PC-9 (cell line): ENCODE results near the gene TSPYL2. TPM values are rescaled to one million over a fixed set of nuclear protein-coding genes. Genes with fewer than 3 reads are reported as not detected.

Experiments used
- BruUV-seq: library from RNA; stranded (reverse); fragments of 400-500 nt; replicated peaks from 2 replicates; lab custom pipeline; 2021; lab: Mats Ljungman, UMichigan
- CTCF ChIA-PET: fragments of 300-600 bp; sonication (Branson Sonifier 250); formaldehyde crosslinking; loops from one replicate; lab custom pipeline; 2022; ENCODE audit warnings: antibody characterized with exemption; lab: Charles Lee
- POLR2A ChIA-PET: fragments of 300-600 bp; sonication (Branson Sonifier 250); formaldehyde crosslinking; loops from one replicate; lab custom pipeline; 2022; ENCODE audit warnings: antibody characterized with exemption; ENCODE audit not compliant: unreplicated experiment; lab: Charles Lee
- DNase-seq, 2 experiments: peaks; one replicate each; pipeline versions ENCODE4 v3.0.0 to v3.0.0-alpha.2; 2015 to 2022; ENCODE audit warnings: mixed read lengths in 1 of 2
- H2AFZ ChIP-seq: fragments of 200-600 bp; sonication (generic); 2 replicates; pipeline ENCODE4 v1.8.1; 2017; ENCODE audit warnings: antibody characterized with exemption
- H3F3A ChIP-seq: fragments of 200-600 bp; sonication (generic); 2 replicates; pipeline ENCODE4 v1.8.1; 2017; ENCODE audit warnings: antibody characterized with exemption, mild to moderate bottlenecking, low read depth; ENCODE audit not compliant: insufficient read depth
- H3K27ac ChIP-seq: fragments of 200-600 bp; sonication (generic); 2 replicates; pipeline ENCODE4 v1.6.1; 2016; ENCODE audit warnings: mixed run types
- H3K27me3 ChIP-seq: fragments of 200-600 bp; sonication (generic); 2 replicates; pipeline ENCODE4 v1.6.1; 2016; ENCODE audit warnings: low read depth, mixed run types; ENCODE audit not compliant: insufficient read depth
- H3K36me3 ChIP-seq: fragments of 200-600 bp; sonication (generic); 2 replicates; pipeline ENCODE4 v1.6.1; 2016; ENCODE audit warnings: low read depth, mixed run types
- H3K4me1 ChIP-seq: fragments of 200-600 bp; sonication (generic); replicated peaks from 2 replicates; pipeline ENCODE4 v1.6.1; 2016; ENCODE audit warnings: mixed run types; ENCODE audit not compliant: insufficient read depth
- H3K4me2 ChIP-seq: fragments of 200-600 bp; sonication (generic); 2 replicates; pipeline ENCODE4 v1.6.1; 2017; ENCODE audit warnings: mixed run types
- H3K4me3 ChIP-seq: fragments of 200-600 bp; sonication (generic); 2 replicates; pipeline ENCODE4 v1.6.1; 2016; ENCODE audit warnings: mixed run types
- H3K79me2 ChIP-seq: fragments of 200-600 bp; sonication (generic); 2 replicates; pipeline ENCODE4 v1.6.1; 2017; ENCODE audit warnings: low read depth, mixed run types
- H3K9me2 ChIP-seq: fragments of 200-600 bp; sonication (generic); 2 replicates; pipeline ENCODE4 v1.8.1; 2017; ENCODE audit warnings: mild to moderate bottlenecking; ENCODE audit not compliant: insufficient read depth
- H3K9me3 ChIP-seq: fragments of 200-600 bp; sonication (generic); 2 replicates; pipeline ENCODE4 v1.8.1; 2016; ENCODE audit warnings: low read depth; ENCODE audit not compliant: insufficient read depth
- H4K20me1 ChIP-seq: fragments of 200-600 bp; sonication (generic); 2 replicates; pipeline ENCODE4 v1.8.1; 2017; ENCODE audit not compliant: insufficient read depth
- EZH2 ChIP-seq: fragments of 200-600 bp; sonication (generic); IDR thresholded peaks from 2 replicates; pipeline ENCODE4 v1.8.0; 2017; ENCODE audit warnings: antibody characterized with exemption, low read depth
- intact Hi-C: fragments of 100-400 bp; cut with micrococcal nuclease; formaldehyde crosslinking; loops from one replicate; pipeline ENCODE4 v1.10.0; 2022; ENCODE audit not compliant: unreplicated experiment
- total RNA-seq: library from RNA; stranded (reverse); gene quantifications from 2 replicates; pipeline ENCODE4 v1.2.3, GENCODE V29; 2021
- TF ChIP-seq, protein P1 (sequence below): fragments of 200-600 bp; sonication (generic); conservative IDR thresholded peaks from 2 replicates; pipeline ENCODE4 v1.6.1; 2017; ENCODE audit warnings: mixed run types, antibody characterized with exemption, mild to moderate bottlenecking, moderate library complexity

TSPYL2 gene
- total RNA-seq, 1 experiment from 2014 or later = 26.0 TPM

DNA sequence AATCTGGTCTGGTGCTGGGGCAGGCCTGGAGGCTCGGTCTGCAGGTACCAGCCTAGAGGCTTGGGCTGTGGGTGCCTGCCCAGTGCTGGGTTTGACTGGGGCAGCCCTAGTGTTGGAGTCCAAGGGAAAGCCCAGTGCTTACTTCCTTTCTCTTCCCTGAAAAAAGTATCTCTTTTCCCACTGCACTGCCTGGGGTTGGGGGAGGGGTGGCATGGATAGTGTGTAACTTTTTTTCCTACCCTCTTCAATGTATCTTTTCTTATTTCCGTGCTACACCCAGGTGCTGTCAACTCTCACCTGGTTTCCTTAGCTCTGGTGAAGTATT, 33.3 kb downstream of the TSPYL2 start:
- intact Hi-C loops = no loop called here
- BruUV-seq = no TSS peak
- Histone ChIP-seq H3K36me3 (no peaks in the 10 kb centered on the region), H3K27ac (no peak overlapping the region), H2AFZ (no peak overlapping the region), H4K20me1 (no peaks in the 10 kb centered on the region), H3K9me2 (no peaks in the 10 kb centered on the region), H3K4me3 (no peak overlapping the region), H3K79me2 (no peaks in the 10 kb centered on the region), H3K9me3 (no peaks in the 10 kb centered on the region), H3K27me3 (no peaks in the 10 kb centered on the region), H3F3A (no peaks in the 10 kb centered on the region), H3K4me2 (no peak overlapping the region), H3K4me1 (no peaks in the 10 kb centered on the region)
- POLR2A ChIA-PET = no interaction called here
- no peak for DNase-seq
- CTCF ChIA-PET = no interaction called here
- TF ChIP-seq EZH2 = no peak
- TF ChIP-seq, protein P1, sequence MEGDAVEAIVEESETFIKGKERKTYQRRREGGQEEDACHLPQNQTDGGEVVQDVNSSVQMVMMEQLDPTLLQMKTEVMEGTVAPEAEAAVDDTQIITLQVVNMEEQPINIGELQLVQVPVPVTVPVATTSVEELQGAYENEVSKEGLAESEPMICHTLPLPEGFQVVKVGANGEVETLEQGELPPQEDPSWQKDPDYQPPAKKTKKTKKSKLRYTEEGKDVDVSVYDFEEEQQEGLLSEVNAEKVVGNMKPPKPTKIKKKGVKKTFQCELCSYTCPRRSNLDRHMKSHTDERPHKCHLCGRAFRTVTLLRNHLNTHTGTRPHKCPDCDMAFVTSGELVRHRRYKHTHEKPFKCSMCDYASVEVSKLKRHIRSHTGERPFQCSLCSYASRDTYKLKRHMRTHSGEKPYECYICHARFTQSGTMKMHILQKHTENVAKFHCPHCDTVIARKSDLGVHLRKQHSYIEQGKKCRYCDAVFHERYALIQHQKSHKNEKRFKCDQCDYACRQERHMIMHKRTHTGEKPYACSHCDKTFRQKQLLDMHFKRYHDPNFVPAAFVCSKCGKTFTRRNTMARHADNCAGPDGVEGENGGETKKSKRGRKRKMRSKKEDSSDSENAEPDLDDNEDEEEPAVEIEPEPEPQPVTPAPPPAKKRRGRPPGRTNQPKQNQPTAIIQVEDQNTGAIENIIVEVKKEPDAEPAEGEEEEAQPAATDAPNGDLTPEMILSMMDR = no peak

DNA sequence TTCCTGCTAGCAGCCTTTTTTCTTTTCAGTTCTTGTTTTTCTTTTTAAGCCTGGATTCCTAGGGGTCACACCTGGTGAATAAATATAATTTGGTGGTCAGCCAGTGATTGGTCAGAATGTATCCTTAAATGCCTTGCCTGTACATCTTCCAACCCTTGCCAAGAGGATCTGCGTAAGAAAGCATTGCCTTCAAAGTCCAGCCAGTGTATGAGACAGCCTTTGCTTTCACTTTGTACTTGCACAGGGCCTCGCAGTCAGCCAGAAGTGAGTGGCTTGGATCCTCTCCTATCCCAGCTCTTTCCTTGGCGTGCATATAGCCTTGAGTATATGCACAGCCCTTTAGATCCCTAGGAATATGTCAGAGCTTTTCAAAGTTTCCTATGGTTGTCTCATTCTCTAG, 33.9 kb downstream of the TSPYL2 start:
- Histone ChIP-seq H3K4me2 (no peak overlapping the region), H3K36me3 (no peaks in the 10 kb centered on the region), H3K27me3 (no peaks in the 10 kb centered on the region), H3K79me2 (no peaks in the 10 kb centered on the region), H4K20me1 (no peaks in the 10 kb centered on the region), H3K4me1 (no peaks in the 10 kb centered on the region), H2AFZ (no peak overlapping the region), H3K27ac (no peak overlapping the region), H3K9me3 (no peaks in the 10 kb centered on the region), H3K9me2 (no peaks in the 10 kb centered on the region), H3K4me3 (no peak overlapping the region), H3F3A (no peaks in the 10 kb centered on the region)
- CTCF ChIA-PET = no interaction called here
- POLR2A ChIA-PET = no interaction called here
- DNase-seq = no peak
- intact Hi-C loops = no loop called here
- TF ChIP-seq, protein P1 = no peak
- TF ChIP-seq EZH2 = no peak
- BruUV-seq = no TSS peak

DNA sequence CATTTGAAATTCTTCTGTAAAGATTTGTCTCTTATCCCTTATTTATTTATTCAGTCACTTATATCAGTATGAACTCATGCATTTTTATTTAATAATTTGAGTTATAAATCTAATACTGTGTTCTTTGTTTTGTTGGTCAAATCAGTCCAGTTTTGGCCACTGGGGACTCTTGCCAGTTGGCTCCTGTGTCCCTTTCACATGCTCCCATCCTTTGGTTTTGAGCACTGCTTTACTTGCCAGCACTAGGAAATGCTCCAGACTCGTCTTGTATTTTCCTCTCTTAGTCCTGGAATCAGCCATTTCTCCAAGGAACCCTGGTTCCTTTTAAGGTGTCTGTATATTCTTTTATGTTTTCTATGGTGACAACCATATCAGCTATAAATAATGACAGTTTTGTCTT, 39.8 kb downstream of the TSPYL2 start:
- TF ChIP-seq EZH2 = no peak
- TF ChIP-seq, protein P1 = no peak
- Histone ChIP-seq H3K4me2 (no peak overlapping the region), H3K36me3 (no peaks in the 10 kb centered on the region), H2AFZ (no peak overlapping the region), H3K4me3 (no peak overlapping the region), H3K27ac (no peak overlapping the region), H3K4me1 (no peaks in the 10 kb centered on the region), H3K9me2 (no peaks in the 10 kb centered on the region), H3K9me3 (no peaks in the 10 kb centered on the region), H3F3A (no peaks in the 10 kb centered on the region), H4K20me1 (no peaks in the 10 kb centered on the region), H3K79me2 (no peaks in the 10 kb centered on the region), H3K27me3 (no peaks in the 10 kb centered on the region)
- ChIA-PET CTCF (no interaction called here), POLR2A (no interaction called here)
- BruUV-seq = no TSS peak
- no peak for DNase-seq
- intact Hi-C loops = no loop called here
